ENCODE data around the gene DTX1.

DTX1 gene

GRCh38 chr12:113099764-113100163 is 43.2 kb downstream of the DTX1 start:
- H3K27ac ChIP-seq (ENCODE audit: low read depth, low read length), result no peak overlapping the region
- no peak overlapping the region for H3K4me3 ChIP-seq (ENCODE audit: low read depth in 1 of 5, low read length in 5 of 5)
- H3K9ac ChIP-seq (ENCODE audit: low read length in 5 of 5), result no peak overlapping the region
- peaks cover 0 to 18% (median 16%) of the 10 kb centered on the region in 5 donors for H3K36me3 ChIP-seq (ENCODE audit: control insufficient read depth in 5 of 5, insufficient read depth in 5 of 5, low read length in 5 of 5)
- peaks cover 3 to 9% (median 6%) of the 10 kb centered on the region in 5 donors for H3K27me3 ChIP-seq (ENCODE audit: control insufficient read depth in 5 of 5, insufficient read depth in 4 of 5, low read length in 5 of 5)
- H3K4me1 ChIP-seq (ENCODE audit: control insufficient read depth in 5 of 5, insufficient read depth in 5 of 5, low read length in 5 of 5), result peaks cover 0 to 33% (median 21%) of the 10 kb centered on the region in 5 donors
- H3K9me3 ChIP-seq (ENCODE audit: control insufficient read depth in 5 of 5, low read length in 5 of 5), result no peaks in the 10 kb centered on the region

- peaks cover 0 to 4% (median 2%) of the 10 kb centered on the region in 5 donors for H3K36me3 ChIP-seq (ENCODE audit: control insufficient read depth in 5 of 5, insufficient read depth in 5 of 5, low read length in 5 of 5)
- H3K9me3 ChIP-seq (ENCODE audit: control insufficient read depth in 5 of 5, low read length in 5 of 5), result no peaks in the 10 kb centered on the region
- H3K27ac ChIP-seq (ENCODE audit: low read depth, low read length), result no peak overlapping the region
- H3K4me3 ChIP-seq (ENCODE audit: low read depth in 1 of 5, low read length in 5 of 5), result no peak overlapping the region
- H3K27me3 ChIP-seq (ENCODE audit: control insufficient read depth in 5 of 5, insufficient read depth in 4 of 5, low read length in 5 of 5), result peaks cover 3 to 13% (median 6%) of the 10 kb centered on the region in 5 donors
- peaks cover 0 to 33% (median 21%) of the 10 kb centered on the region in 5 donors for H3K4me1 ChIP-seq (ENCODE audit: control insufficient read depth in 5 of 5, insufficient read depth in 5 of 5, low read length in 5 of 5)
- H3K9ac ChIP-seq (ENCODE audit: low read length in 5 of 5), result no peak overlapping the region
Measured at GRCh38 chr12:113101751-113102150, 45.2 kb downstream of the DTX1 start.

- Histone ChIP-seq H3K4me1 (ENCODE audit: control insufficient read depth in 5 of 5, insufficient read depth in 5 of 5, low read length in 5 of 5) (peaks cover 0 to 28% (median 19%) of the 10 kb centered on the region in 5 donors), H3K27me3 (ENCODE audit: control insufficient read depth in 5 of 5, insufficient read depth in 4 of 5, low read length in 5 of 5) (peaks cover 3 to 13% (median 6%) of the 10 kb centered on the region in 5 donors), H3K27ac (ENCODE audit: low read depth, low read length) (no peak overlapping the region), H3K9ac (ENCODE audit: low read length in 5 of 5) (no peak overlapping the region), H3K4me3 (ENCODE audit: low read depth in 1 of 5, low read length in 5 of 5) (no peak overlapping the region), H3K9me3 (ENCODE audit: control insufficient read depth in 5 of 5, low read length in 5 of 5) (no peaks in the 10 kb centered on the region), H3K36me3 (ENCODE audit: control insufficient read depth in 5 of 5, insufficient read depth in 5 of 5, low read length in 5 of 5) (no peaks in the 10 kb centered on the region)
Measured at GRCh38 chr12:113102811-113103210, 46.3 kb downstream of the DTX1 start.

GRCh38 chr12:113103756-113104450 is 47.4 kb downstream of the DTX1 start:
- Histone ChIP-seq H3K9me3 (ENCODE audit: control insufficient read depth in 5 of 5, low read length in 5 of 5) (no peaks in the 10 kb centered on the region), H3K36me3 (ENCODE audit: control insufficient read depth in 5 of 5, insufficient read depth in 5 of 5, low read length in 5 of 5) (no peaks in the 10 kb centered on the region), H3K27ac (ENCODE audit: low read depth, low read length) (no peak overlapping the region), H3K4me1 (ENCODE audit: control insufficient read depth in 5 of 5, insufficient read depth in 5 of 5, low read length in 5 of 5) (peaks cover 0 to 17% (median 8%) of the 10 kb centered on the region in 5 donors), H3K9ac (ENCODE audit: low read length in 5 of 5) (no peak overlapping the region), H3K4me3 (ENCODE audit: low read depth in 1 of 5, low read length in 5 of 5) (no peak overlapping the region), H3K27me3 (ENCODE audit: control insufficient read depth in 5 of 5, insufficient read depth in 4 of 5, low read length in 5 of 5) (peaks cover 3 to 13% (median 6%) of the 10 kb centered on the region in 5 donors)

- no peaks in the 10 kb centered on the region for H3K36me3 ChIP-seq (ENCODE audit: control insufficient read depth in 5 of 5, insufficient read depth in 5 of 5, low read length in 5 of 5)
- peaks cover 3 to 13% (median 6%) of the 10 kb centered on the region in 5 donors for H3K27me3 ChIP-seq (ENCODE audit: control insufficient read depth in 5 of 5, insufficient read depth in 4 of 5, low read length in 5 of 5)
- no peak overlapping the region for H3K4me3 ChIP-seq (ENCODE audit: low read depth in 1 of 5, low read length in 5 of 5)
- H3K9me3 ChIP-seq (ENCODE audit: control insufficient read depth in 5 of 5, low read length in 5 of 5), result no peaks in the 10 kb centered on the region
- no peak overlapping the region for H3K27ac ChIP-seq (ENCODE audit: low read depth, low read length)
- peaks cover 0 to 6% (median 5%) of the 10 kb centered on the region in 5 donors for H3K4me1 ChIP-seq (ENCODE audit: control insufficient read depth in 5 of 5, insufficient read depth in 5 of 5, low read length in 5 of 5)
- no peak overlapping the region for H3K9ac ChIP-seq (ENCODE audit: low read length in 5 of 5)
Measured at GRCh38 chr12:113104953-113105510, 48.5 kb downstream of the DTX1 start.

- no peaks in the 10 kb centered on the region for H3K36me3 ChIP-seq (ENCODE audit: control insufficient read depth in 5 of 5, insufficient read depth in 5 of 5, low read length in 5 of 5)
- no peaks in the 10 kb centered on the region for H3K9me3 ChIP-seq (ENCODE audit: control insufficient read depth in 5 of 5, low read length in 5 of 5)
- H3K4me1 ChIP-seq (ENCODE audit: control insufficient read depth in 5 of 5, insufficient read depth in 5 of 5, low read length in 5 of 5), result peaks cover 0 to 6% (median 5%) of the 10 kb centered on the region in 5 donors
- peaks cover 3 to 15% (median 6%) of the 10 kb centered on the region in 5 donors for H3K27me3 ChIP-seq (ENCODE audit: control insufficient read depth in 5 of 5, insufficient read depth in 4 of 5, low read length in 5 of 5)
- H3K9ac ChIP-seq (ENCODE audit: low read length in 5 of 5), result no peak overlapping the region
- no peak overlapping the region for H3K4me3 ChIP-seq (ENCODE audit: low read depth in 1 of 5, low read length in 5 of 5)
- H3K27ac ChIP-seq (ENCODE audit: low read depth, low read length), result no peak overlapping the region
Measured at GRCh38 chr12:113105606-113106271, 49.2 kb downstream of the DTX1 start.

- Histone ChIP-seq H3K27me3 (ENCODE audit: control insufficient read depth in 5 of 5, insufficient read depth in 4 of 5, low read length in 5 of 5) (peaks cover 3 to 18% (median 6%) of the 10 kb centered on the region in 5 donors), H3K4me3 (ENCODE audit: low read depth in 1 of 5, low read length in 5 of 5) (no peak overlapping the region), H3K9me3 (ENCODE audit: control insufficient read depth in 5 of 5, low read length in 5 of 5) (no peaks in the 10 kb centered on the region), H3K27ac (ENCODE audit: low read depth, low read length) (no peak overlapping the region), H3K4me1 (ENCODE audit: control insufficient read depth in 5 of 5, insufficient read depth in 5 of 5, low read length in 5 of 5) (peaks cover 0 to 6% (median 5%) of the 10 kb centered on the region in 5 donors), H3K36me3 (ENCODE audit: control insufficient read depth in 5 of 5, insufficient read depth in 5 of 5, low read length in 5 of 5) (no peaks in the 10 kb centered on the region), H3K9ac (ENCODE audit: low read length in 5 of 5) (no peak overlapping the region)
Measured at GRCh38 chr12:113106361-113106760, 49.8 kb downstream of the DTX1 start.

GRCh38 chr12:113108308-113108707 is 51.8 kb downstream of the DTX1 start:
- no peaks in the 10 kb centered on the region for H3K36me3 ChIP-seq (ENCODE audit: control insufficient read depth in 5 of 5, insufficient read depth in 5 of 5, low read length in 5 of 5)

GRCh38 chr12:113109360-113109759 is 52.8 kb downstream of the DTX1 start:
- H3K27ac ChIP-seq (ENCODE audit: low read depth, low read length), result no peak overlapping the region
- H3K36me3 ChIP-seq (ENCODE audit: control insufficient read depth in 5 of 5, insufficient read depth in 5 of 5, low read length in 5 of 5), result no peaks in the 10 kb centered on the region

More at GRCh38 chr12:113108308-113108707, 51.8 kb downstream of the DTX1 start:
- Histone ChIP-seq H3K9ac (ENCODE audit: low read length in 5 of 5) (no peak overlapping the region), H3K4me1 (ENCODE audit: control insufficient read depth in 5 of 5, insufficient read depth in 5 of 5, low read length in 5 of 5) (peaks cover 0 to 6% (median 5%) of the 10 kb centered on the region in 5 donors), H3K9me3 (ENCODE audit: control insufficient read depth in 5 of 5, low read length in 5 of 5) (no peaks in the 10 kb centered on the region), H3K4me3 (ENCODE audit: low read depth in 1 of 5, low read length in 5 of 5) (no peak overlapping the region), H3K27me3 (ENCODE audit: control insufficient read depth in 5 of 5, insufficient read depth in 4 of 5, low read length in 5 of 5) (peaks cover 0 to 19% (median 8%) of the 10 kb centered on the region in 5 donors), H3K27ac (ENCODE audit: low read depth, low read length) (no peak overlapping the region)

More at GRCh38 chr12:113109360-113109759, 52.8 kb downstream of the DTX1 start:
- Histone ChIP-seq H3K4me1 (ENCODE audit: control insufficient read depth in 5 of 5, insufficient read depth in 5 of 5, low read length in 5 of 5) (no peaks in the 10 kb centered on the region), H3K4me3 (ENCODE audit: low read depth in 1 of 5, low read length in 5 of 5) (no peak overlapping the region), H3K9ac (ENCODE audit: low read length in 5 of 5) (no peak overlapping the region), H3K27me3 (ENCODE audit: control insufficient read depth in 5 of 5, insufficient read depth in 4 of 5, low read length in 5 of 5) (peaks cover 0 to 19% (median 5%) of the 10 kb centered on the region in 5 donors), H3K9me3 (ENCODE audit: control insufficient read depth in 5 of 5, low read length in 5 of 5) (no peaks in the 10 kb centered on the region)
